Smooth muscle cell (in vitro differentiated cells): Measurements from ENCODE around the gene ATF6. TPM values are rescaled to one million over a fixed set of nuclear protein-coding genes. Genes with fewer than 3 reads are reported as not detected.

Source experiments
- DNase-seq: peaks from one replicate; lab custom pipeline; 2025; ENCODE audit not compliant: unreplicated experiment; lab: John Stamatoyannopoulos, UW
- H2AFZ ChIP-seq: fragments of 200-600 bp; sonication (generic); 2 replicates; pipeline ENCODE4 v1.6.0; 2016; ENCODE audit warnings: antibody characterized with exemption, low read depth, mild to moderate bottlenecking
- H3F3A ChIP-seq: fragments of 200-600 bp; sonication (generic); 2 replicates; pipeline ENCODE4 v1.6.0; 2017; ENCODE audit warnings: antibody characterized with exemption, low read depth
- H3K27ac ChIP-seq: fragments of 200-600 bp; sonication (generic); 2 replicates; pipeline ENCODE4 v1.5.1; 2016; ENCODE audit warnings: low read depth, mild to moderate bottlenecking
- H3K27me3 ChIP-seq: fragments of 200-600 bp; sonication (generic); 2 replicates; pipeline ENCODE4 v1.6.1; 2016; ENCODE audit warnings: low read depth, mild to moderate bottlenecking
- H3K36me3 ChIP-seq: fragments of 200-600 bp; sonication (generic); 2 replicates; pipeline ENCODE4 v1.5.1; 2016; ENCODE audit warnings: low read depth
- H3K4me1 ChIP-seq: fragments of 200-600 bp; sonication (generic); 2 replicates; pipeline ENCODE4 v1.5.1; 2016; ENCODE audit warnings: low read depth
- H3K4me2 ChIP-seq: fragments of 200-600 bp; sonication (generic); 2 replicates; pipeline ENCODE4 v1.6.0; 2016; ENCODE audit warnings: mild to moderate bottlenecking
- H3K4me3 ChIP-seq: fragments of 200-600 bp; sonication (generic); 2 replicates; pipeline ENCODE4 v1.5.1; 2016; ENCODE audit warnings: mild to moderate bottlenecking
- H3K79me2 ChIP-seq: fragments of 200-600 bp; sonication (generic); 2 replicates; pipeline ENCODE4 v1.6.0; 2016; ENCODE audit warnings: low read depth, mild to moderate bottlenecking
- H3K9ac ChIP-seq: fragments of 200-600 bp; sonication (generic); 2 replicates; pipeline ENCODE4 v1.6.0; 2016; ENCODE audit warnings: low read depth
- H3K9me3 ChIP-seq: fragments of 200-600 bp; sonication (generic); replicated peaks from 2 replicates; pipeline ENCODE4 v1.5.1; 2016; ENCODE audit warnings: low read depth
- H4K20me1 ChIP-seq: fragments of 200-600 bp; sonication (generic); 2 replicates; pipeline ENCODE4 v1.6.0; 2016; ENCODE audit warnings: low read depth
- WGBS: methylation state at CpG from one replicate; pipeline ENCODE4 v1.1.7; 2016; ENCODE audit warnings: low lambda C conversion rate; 5-methylcytosine and 5-hydroxymethylcytosine counted together
- polyA plus RNA-seq: library from polyadenylated mRNA; unstranded; fragments of >200 nt; fragmentation: Nextera tagmentation; extraction: Ambion mirVana; gene quantifications from 2 replicates; pipeline ENCODE4 v1.2.1, GENCODE V29; 2016
- total RNA-seq: library from RNA; depleted of rRNA; stranded (reverse); fragments of >200 nt; gene quantifications from 2 replicates; pipeline ENCODE4 v1.2.3, GENCODE V29; 2014
- TF ChIP-seq, protein P1 (sequence below): fragments of 200-600 bp; sonication (generic); IDR thresholded peaks from 2 replicates; pipeline ENCODE4 v1.5.1; 2017; ENCODE audit warnings: borderline replicate concordance, mild to moderate bottlenecking, antibody characterized with exemption; ENCODE audit not compliant: insufficient read depth, poor library complexity, severe bottlenecking

ATF6 gene
- total and polyA plus RNA-seq, 2 experiments from 2014 or later = 7.8 to 22.9 TPM

DNA sequence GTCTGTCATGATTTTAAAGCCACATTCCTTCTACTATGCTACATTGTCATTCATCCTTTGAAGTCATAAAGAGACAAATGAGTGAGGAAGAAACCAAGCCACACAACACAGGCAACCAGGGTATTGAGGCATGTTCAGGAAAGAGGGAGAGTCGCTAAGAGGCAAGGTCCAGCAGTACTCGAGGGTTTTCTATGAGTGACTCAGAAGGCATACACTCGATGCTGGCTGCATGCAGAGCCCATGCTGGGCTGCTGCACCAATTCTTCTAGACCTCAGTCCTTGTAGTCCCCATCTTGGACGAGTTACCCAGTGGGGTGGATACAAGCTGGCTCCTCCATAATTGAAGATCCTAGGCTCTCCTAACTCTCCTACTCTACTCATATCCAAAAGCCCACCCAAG, 199.9 kb downstream of the ATF6 start:
- Histone ChIP-seq H3K4me1 (peaks cover 11% of the 10 kb centered on the region), H3K9ac (no peak overlapping the region), H3K79me2 (no peaks in the 10 kb centered on the region), H3K9me3 (no peaks in the 10 kb centered on the region), H3K27me3 (no peaks in the 10 kb centered on the region), H3F3A (peaks cover 19% of the 10 kb centered on the region), H2AFZ (no peak overlapping the region), H3K36me3 (no peaks in the 10 kb centered on the region), H4K20me1 (no peaks in the 10 kb centered on the region), H3K27ac (no peak overlapping the region), H3K4me3 (no peak overlapping the region), H3K4me2 (no peak overlapping the region)
- no peak for DNase-seq
- TF ChIP-seq, protein P1, sequence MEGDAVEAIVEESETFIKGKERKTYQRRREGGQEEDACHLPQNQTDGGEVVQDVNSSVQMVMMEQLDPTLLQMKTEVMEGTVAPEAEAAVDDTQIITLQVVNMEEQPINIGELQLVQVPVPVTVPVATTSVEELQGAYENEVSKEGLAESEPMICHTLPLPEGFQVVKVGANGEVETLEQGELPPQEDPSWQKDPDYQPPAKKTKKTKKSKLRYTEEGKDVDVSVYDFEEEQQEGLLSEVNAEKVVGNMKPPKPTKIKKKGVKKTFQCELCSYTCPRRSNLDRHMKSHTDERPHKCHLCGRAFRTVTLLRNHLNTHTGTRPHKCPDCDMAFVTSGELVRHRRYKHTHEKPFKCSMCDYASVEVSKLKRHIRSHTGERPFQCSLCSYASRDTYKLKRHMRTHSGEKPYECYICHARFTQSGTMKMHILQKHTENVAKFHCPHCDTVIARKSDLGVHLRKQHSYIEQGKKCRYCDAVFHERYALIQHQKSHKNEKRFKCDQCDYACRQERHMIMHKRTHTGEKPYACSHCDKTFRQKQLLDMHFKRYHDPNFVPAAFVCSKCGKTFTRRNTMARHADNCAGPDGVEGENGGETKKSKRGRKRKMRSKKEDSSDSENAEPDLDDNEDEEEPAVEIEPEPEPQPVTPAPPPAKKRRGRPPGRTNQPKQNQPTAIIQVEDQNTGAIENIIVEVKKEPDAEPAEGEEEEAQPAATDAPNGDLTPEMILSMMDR = no peak
- 82% methylated on average over 4 of the region's 4 CpGs for WGBS

DNA sequence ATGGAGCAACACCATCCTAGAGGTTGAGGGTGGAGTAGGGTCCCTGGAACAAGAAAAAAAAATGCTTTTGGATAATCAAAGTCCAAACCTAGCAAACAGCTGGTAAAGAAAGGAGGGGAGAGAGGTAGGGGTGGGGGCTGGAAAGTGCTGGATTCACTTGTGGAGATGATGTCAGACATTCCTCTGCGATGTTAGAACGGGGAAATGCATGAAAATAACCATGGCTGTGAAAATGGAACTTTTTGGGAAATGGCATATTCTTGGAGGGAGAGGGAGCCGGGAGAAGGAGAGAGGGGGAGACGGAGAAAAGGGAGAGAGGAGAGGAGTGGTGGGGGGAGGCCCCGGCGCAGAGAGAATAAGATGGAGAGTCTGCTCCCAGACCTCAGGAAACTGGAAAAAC, 203.9 kb downstream of the ATF6 start:
- Histone ChIP-seq H3K4me3 (no peak overlapping the region), H3K9me3 (no peaks in the 10 kb centered on the region), H4K20me1 (no peaks in the 10 kb centered on the region), H3F3A (no peaks in the 10 kb centered on the region), H2AFZ (no peak overlapping the region), H3K4me2 (no peak overlapping the region), H3K36me3 (no peaks in the 10 kb centered on the region), H3K9ac (no peak overlapping the region), H3K4me1 (no peaks in the 10 kb centered on the region), H3K27me3 (no peaks in the 10 kb centered on the region), H3K79me2 (no peaks in the 10 kb centered on the region), H3K27ac (no peak overlapping the region)
- no peak for DNase-seq
- whole genome bisulfite sequencing = 69% methylated on average over 6 of the region's 6 CpGs
- TF ChIP-seq, protein P1 = no peak

DNA sequence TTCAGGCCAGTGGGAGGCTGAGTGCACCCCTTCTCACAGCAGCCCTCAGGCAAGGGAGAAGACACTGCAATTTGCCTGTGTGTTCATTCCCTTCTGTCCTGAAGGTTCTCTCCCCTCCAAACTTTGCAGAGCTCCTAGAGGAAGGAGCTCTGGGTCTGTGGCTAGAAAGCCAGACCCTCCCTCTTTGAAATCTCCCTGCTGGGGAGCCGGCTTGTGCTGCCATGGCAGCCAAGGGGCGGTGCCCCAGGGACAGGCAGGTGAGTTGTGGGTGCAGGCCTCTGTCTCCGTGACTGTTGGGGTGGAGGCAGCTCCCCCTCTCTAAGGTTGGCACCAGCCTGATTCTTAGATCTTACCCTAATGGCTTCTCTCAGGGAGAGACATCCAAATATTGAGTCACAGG, 204.5 kb downstream of the ATF6 start:
- DNase-seq = no peak
- Histone ChIP-seq H3K4me2 (no peak overlapping the region), H3K79me2 (no peaks in the 10 kb centered on the region), H3K36me3 (no peaks in the 10 kb centered on the region), H3K27me3 (no peaks in the 10 kb centered on the region), H2AFZ (no peak overlapping the region), H3K4me1 (no peaks in the 10 kb centered on the region), H3K9me3 (no peaks in the 10 kb centered on the region), H4K20me1 (no peaks in the 10 kb centered on the region), H3K4me3 (no peak overlapping the region), H3F3A (no peaks in the 10 kb centered on the region), H3K27ac (no peak overlapping the region), H3K9ac (no peak overlapping the region)
- TF ChIP-seq, protein P1 = no peak
- 74% methylated on average over 3 of the region's 3 CpGs for WGBS

DNA sequence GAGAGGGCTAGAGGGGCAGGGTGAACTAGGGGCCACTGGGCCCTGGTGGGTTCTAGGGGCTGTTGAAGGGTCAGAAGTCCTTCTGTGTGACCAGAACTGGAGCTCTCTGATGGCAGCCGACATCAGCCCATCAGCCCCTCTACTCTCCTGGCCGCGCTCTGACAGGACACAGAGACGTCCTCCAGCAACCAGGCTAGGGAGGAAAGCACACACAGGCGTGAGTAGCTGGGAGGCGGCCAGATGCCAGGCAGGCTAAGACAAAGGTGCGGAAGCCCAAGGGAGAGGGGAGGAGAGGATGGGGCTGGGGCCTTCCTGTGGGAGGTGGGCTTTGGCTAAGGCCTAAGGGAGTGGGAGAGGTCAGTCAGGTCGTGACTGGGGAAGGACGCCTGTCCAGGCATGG, 206.7 kb downstream of the ATF6 start:
- no peak overlapping the region for H3K4me2 ChIP-seq

More for the DNA sequence above, 206.7 kb downstream of the ATF6 start:
- Histone ChIP-seq H3K36me3 (no peaks in the 10 kb centered on the region), H2AFZ (no peak overlapping the region), H3F3A (no peaks in the 10 kb centered on the region), H3K27me3 (no peaks in the 10 kb centered on the region), H3K4me1 (no peaks in the 10 kb centered on the region), H3K4me3 (no peak overlapping the region), H3K79me2 (no peaks in the 10 kb centered on the region), H3K9me3 (no peaks in the 10 kb centered on the region), H4K20me1 (no peaks in the 10 kb centered on the region), H3K9ac (no peak overlapping the region), H3K27ac (no peak overlapping the region)
- WGBS = 93% methylated on average over 9 of the region's 9 CpGs
- no peak for DNase-seq
- TF ChIP-seq, protein P1 = no peak
